Breast epithelium (tissue), 3 donors: ENCODE data around the gene PYGO2.

Experiments used
- CTCF ChIP-seq, 3 donors: fragments of 450-650 bp; IDR thresholded peaks; one replicate each; pipeline ENCODE4 v1.5.1; 2016 to 2017; ENCODE audit warnings: antibody characterized with exemption in 3 of 3, mild to moderate bottlenecking in 3 of 3, moderate library complexity in 3 of 3
- POLR2A ChIP-seq: fragments of 450-650 bp; IDR thresholded peaks from one replicate; pipeline ENCODE4 v1.6.1; 2016; ENCODE audit warnings: antibody characterized with exemption, mild to moderate bottlenecking, moderate library complexity
- POLR2AphosphoS5 ChIP-seq, 3 donors: sonication (generic); formaldehyde crosslinking; IDR thresholded peaks; one replicate each; pipeline ENCODE4 v1.6.1; 2017; ENCODE audit warnings: antibody characterized with exemption in 3 of 3

DNA sequence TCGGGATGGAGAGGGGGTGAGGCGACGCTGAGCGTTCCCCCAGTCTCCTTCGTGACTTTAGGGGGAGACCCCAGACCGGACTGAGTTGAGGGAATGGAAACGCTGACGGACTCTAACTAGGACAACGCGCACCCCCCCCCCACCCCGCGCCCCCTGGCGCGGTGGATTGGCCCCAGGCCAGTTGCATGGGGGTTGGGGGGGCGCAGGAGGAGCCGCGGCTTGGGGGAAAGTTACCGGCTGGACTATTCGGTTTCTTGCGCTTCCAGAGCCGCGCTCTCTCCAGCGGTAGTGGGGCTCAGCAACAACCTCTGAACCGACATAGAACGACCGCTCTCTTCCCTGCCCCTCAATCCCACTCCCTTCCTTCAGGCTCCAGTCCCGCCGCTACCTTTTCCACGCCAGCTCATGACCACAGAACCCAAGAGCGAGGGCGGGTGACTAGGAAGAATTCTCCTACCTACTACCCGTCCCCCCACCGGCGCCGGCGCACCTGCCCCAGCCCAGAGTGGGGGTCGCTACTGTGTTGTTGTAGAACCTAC, 41.7 kb upstream of the PYGO2 start:
- TF ChIP-seq CTCF (IDR thresholded peaks at IDR 0.05) (no peak), POLR2AphosphoS5 (IDR thresholded peaks at IDR 0.05) (no peak), POLR2A (no peak)
